ENCODE measurements around the gene SPG7.

SPG7 gene

GRCh38 chr16:89545044-89545830 lies 37.0 kb downstream of the SPG7 start:
- TF ChIP-seq MAX (IDR thresholded peaks at IDR 0.05; ENCODE audit: low read depth, low read length) = no peak
- TF ChIP-seq, protein P1, sequence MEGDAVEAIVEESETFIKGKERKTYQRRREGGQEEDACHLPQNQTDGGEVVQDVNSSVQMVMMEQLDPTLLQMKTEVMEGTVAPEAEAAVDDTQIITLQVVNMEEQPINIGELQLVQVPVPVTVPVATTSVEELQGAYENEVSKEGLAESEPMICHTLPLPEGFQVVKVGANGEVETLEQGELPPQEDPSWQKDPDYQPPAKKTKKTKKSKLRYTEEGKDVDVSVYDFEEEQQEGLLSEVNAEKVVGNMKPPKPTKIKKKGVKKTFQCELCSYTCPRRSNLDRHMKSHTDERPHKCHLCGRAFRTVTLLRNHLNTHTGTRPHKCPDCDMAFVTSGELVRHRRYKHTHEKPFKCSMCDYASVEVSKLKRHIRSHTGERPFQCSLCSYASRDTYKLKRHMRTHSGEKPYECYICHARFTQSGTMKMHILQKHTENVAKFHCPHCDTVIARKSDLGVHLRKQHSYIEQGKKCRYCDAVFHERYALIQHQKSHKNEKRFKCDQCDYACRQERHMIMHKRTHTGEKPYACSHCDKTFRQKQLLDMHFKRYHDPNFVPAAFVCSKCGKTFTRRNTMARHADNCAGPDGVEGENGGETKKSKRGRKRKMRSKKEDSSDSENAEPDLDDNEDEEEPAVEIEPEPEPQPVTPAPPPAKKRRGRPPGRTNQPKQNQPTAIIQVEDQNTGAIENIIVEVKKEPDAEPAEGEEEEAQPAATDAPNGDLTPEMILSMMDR (IDR thresholded peaks at IDR 0.05; ENCODE audit: low read depth, low read length) = no peak
- TF ChIP-seq POLR2A (IDR thresholded peaks at IDR 0.05; ENCODE audit: extremely low read depth, insufficient read length) = no peak
- TF ChIP-seq MYC (IDR thresholded peaks at IDR 0.05; ENCODE audit: low read depth, low read length) = no peak
- no peak overlapping the region for H3K4me3 ChIP-seq (ENCODE audit: low read depth, low read length)
- DNase-seq (ENCODE audit: low read depth) = no peak

DNA sequence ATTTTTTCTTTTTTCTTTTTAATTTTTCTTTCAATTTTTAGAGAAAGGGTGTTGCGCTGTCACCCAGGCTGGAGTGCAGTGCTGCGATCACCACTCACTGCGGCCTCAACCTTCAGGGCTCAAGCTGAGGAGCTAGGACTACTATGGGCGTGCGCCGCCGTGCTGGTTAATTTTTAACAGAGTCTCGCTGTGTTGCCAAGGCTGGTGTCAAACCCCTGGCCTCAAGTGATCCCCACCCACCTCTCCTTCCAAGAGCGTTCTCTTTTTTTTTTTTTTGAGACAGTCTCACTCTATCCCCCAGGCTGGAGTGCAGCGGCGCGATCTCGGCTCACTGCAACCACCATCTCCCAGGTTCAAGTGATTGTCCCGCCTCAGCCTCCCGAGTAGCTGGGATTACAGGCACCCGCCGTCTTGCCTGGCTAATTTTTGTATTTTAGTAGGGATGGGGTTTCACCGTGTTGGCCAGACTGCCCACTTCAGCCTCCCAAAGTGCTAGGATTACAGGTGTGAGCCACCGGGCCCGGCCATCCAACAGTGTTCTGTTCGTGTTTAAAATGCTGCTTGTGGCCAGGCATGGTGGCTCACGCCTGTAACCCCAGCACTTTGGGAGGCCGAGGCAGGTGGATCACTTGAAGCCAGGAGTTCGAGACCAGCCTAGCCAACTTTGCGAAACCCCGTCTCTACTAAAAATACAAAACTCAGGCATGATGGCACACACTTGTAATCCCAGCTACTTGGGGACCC lies 37.8 kb downstream of the SPG7 start:
- TF ChIP-seq MAX (IDR thresholded peaks at IDR 0.05; ENCODE audit: low read depth, low read length) = no peak
- TF ChIP-seq MYC (IDR thresholded peaks at IDR 0.05; ENCODE audit: low read depth, low read length) = no peak
- TF ChIP-seq, protein P1 (IDR thresholded peaks at IDR 0.05; ENCODE audit: low read depth, low read length) = no peak
- TF ChIP-seq POLR2A (IDR thresholded peaks at IDR 0.05; ENCODE audit: extremely low read depth, insufficient read length) = no peak
- no peak overlapping the region for H3K4me3 ChIP-seq (ENCODE audit: low read depth, low read length)
- DNase-seq (ENCODE audit: low read depth) = no peak

DNA sequence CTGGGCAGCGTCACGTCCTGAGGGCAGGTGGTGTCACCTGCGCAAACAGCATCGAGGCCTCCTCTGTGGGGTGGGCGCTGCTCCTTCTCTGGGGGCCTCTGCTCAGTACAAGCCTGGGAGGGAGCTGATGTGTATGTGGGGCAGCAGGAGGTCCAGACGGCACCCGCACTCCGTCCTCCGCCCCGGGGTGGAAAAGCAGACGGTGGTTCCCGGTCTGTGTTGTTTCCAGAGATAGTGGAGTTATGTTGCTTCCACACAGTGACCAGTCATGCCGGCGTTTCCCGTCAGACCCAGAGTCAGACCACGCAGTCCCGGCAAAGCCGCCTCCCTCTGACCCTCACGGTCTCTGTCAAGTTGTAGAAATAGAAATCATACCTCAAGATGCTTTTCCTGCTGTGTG lies 38.6 kb downstream of the SPG7 start:
- TF ChIP-seq MAX (IDR thresholded peaks at IDR 0.05; ENCODE audit: low read depth, low read length) (no peak), POLR2A (IDR thresholded peaks at IDR 0.05; ENCODE audit: extremely low read depth, insufficient read length) (no peak), MYC (IDR thresholded peaks at IDR 0.05; ENCODE audit: low read depth, low read length) (no peak)
- TF ChIP-seq, protein P1 (IDR thresholded peaks at IDR 0.05; ENCODE audit: low read depth, low read length) = no peak
- no peak for DNase-seq (ENCODE audit: low read depth)
- no peak overlapping the region for H3K4me3 ChIP-seq (ENCODE audit: low read depth, low read length)

GRCh38 chr16:89547291-89547690 lies 39.1 kb downstream of the SPG7 start:
- no peak for DNase-seq (ENCODE audit: low read depth)
- no peak overlapping the region for H3K4me3 ChIP-seq (ENCODE audit: low read depth, low read length)
- no peak for TF ChIP-seq POLR2A (IDR thresholded peaks at IDR 0.05; ENCODE audit: extremely low read depth, insufficient read length)
- no peak for TF ChIP-seq MAX (IDR thresholded peaks at IDR 0.05; ENCODE audit: low read depth, low read length)
- no peak for TF ChIP-seq MYC (IDR thresholded peaks at IDR 0.05; ENCODE audit: low read depth, low read length)
- TF ChIP-seq, protein P1 (IDR thresholded peaks at IDR 0.05; ENCODE audit: low read depth, low read length) = no peak

DNA sequence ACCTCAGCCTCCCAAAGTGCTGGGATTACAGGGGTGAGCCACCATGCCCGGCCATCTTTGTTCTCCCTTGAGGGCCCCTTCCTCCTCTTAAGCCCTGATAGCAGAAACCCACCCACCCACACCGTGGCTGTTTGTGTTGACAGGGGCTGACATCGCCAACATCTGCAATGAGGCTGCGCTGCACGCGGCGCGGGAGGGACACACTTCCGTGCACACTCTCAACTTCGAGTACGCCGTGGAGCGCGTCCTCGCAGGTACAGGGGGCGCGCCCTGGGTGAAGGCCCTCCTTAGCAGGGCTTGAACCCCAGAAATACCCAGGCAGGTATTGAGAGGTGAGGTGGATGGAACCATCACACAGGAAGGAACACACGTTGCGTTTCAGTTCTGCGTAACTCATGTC lies 39.7 kb downstream of the SPG7 start:
- no peak for DNase-seq (ENCODE audit: low read depth)
- no peak overlapping the region for H3K4me3 ChIP-seq (ENCODE audit: low read depth, low read length)
- TF ChIP-seq MAX (IDR thresholded peaks at IDR 0.05; ENCODE audit: low read depth, low read length) (no peak), POLR2A (IDR thresholded peaks at IDR 0.05; ENCODE audit: extremely low read depth, insufficient read length) (no peak), MYC (IDR thresholded peaks at IDR 0.05; ENCODE audit: low read depth, low read length) (no peak)
- TF ChIP-seq, protein P1 (IDR thresholded peaks at IDR 0.05; ENCODE audit: low read depth, low read length) = no peak

All from NB4 (cell line).